KOPT-K1 (cell line): ENCODE measurements around the gene CDADC1.

Source experiments
- H3K27ac ChIP-seq: fragments of 200-600 bp; sonication (generic); 2 replicates; pipeline ENCODE4 v1.5.1; 2016; ENCODE audit warnings: antibody characterized with exemption, mild to moderate bottlenecking, low read depth, low read length; ENCODE audit not compliant: poor library complexity, severe bottlenecking
- H3K36me3 ChIP-seq: fragments of 200-600 bp; sonication (generic); 2 replicates; pipeline ENCODE4 v1.5.1; 2017; ENCODE audit warnings: antibody characterized with exemption, mild to moderate bottlenecking, low read length, moderate library complexity; ENCODE audit not compliant: insufficient read depth
- H3K9me3 ChIP-seq: fragments of 200-600 bp; sonication (generic); 2 replicates; pipeline ENCODE4 v1.5.1; 2017; ENCODE audit warnings: antibody characterized with exemption, low read length, mild to moderate bottlenecking; ENCODE audit not compliant: insufficient read depth, poor library complexity, severe bottlenecking

The CDADC1 gene

DNA sequence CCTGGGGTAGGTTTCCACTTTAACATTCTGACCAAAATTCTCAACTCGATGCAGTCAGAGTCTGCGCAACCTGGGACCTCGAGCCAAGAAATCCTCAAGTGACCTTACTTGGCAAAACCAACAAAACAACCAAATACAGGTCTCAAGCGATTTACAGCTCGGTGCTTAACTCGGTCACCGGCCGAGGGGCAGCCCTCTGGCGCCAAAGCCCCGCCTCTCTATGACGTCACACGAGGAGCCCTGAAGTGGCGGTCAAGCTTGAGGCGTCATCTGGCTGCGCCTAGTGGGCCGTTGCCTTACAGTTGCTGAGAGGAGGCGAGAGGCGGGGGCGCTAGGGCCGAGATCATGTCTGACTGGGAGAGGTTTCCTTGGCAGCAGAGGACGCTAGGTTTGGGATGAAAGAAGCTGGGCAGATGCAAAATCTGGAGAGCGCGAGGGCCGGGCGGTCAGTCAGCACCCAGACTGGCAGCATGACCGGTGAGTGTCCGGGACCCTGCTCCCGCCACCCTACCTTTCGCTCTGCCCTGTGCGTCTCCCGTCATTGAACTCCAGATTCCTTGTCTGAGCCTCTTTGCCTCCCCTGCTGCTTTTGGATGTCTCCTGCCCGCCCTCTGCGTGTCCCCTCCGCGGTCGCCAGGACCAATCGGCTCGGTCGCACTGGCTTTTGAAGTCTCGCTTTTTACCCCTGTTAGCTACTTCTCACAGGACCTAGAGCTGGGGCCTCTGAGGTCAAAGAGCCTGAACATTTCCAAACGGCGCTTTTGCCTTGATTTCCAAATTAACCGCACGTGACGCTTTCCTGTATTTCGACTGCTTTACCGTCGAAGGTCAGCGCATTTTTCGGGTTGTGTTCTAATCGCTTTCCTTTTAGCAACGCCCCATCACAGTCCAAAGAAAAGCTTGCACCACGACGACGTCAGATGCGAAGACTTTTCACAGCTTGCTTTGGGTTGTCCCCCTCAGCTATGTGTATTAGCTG lies at the start of gene CDADC1:
TSS of gene CDADC1 (plus strand) at position 283 of the 979 bp plus-strand sequence. CDS start at position 396, 113 bp downstream.
- H3K27ac ChIP-seq = peak within 1 kb of the TSS; percentile 78
- H3K36me3 ChIP-seq = peaks cover 22% of the 10 kb centered on the region

DNA sequence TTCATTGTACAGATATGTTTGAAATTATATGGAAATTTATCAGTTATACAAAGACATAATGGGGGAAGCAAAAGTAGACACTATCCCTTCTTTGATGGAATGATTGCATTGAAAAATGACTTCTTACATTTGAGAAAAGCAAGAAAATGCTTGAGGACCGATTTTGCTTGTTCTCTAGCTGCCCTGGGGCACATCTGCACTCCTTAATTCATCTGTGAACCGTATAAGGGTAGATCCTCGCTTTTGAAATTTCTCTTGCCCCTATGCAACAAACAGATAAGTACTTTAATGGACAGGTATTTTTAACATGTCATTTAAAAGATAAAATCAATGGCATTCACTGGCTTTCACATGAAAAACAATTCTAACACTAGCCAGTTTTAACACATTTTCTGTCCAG lies 41.1 kb upstream of the CDADC1 start:
- no peaks in the 10 kb centered on the region for H3K9me3 ChIP-seq
- H3K36me3 ChIP-seq = peaks cover 86% of the 10 kb centered on the region
- H3K27ac ChIP-seq = no peak overlapping the region

More for the DNA sequence above, at the start of gene CDADC1:
- H3K9me3 ChIP-seq = no peaks in the 10 kb centered on the region

DNA sequence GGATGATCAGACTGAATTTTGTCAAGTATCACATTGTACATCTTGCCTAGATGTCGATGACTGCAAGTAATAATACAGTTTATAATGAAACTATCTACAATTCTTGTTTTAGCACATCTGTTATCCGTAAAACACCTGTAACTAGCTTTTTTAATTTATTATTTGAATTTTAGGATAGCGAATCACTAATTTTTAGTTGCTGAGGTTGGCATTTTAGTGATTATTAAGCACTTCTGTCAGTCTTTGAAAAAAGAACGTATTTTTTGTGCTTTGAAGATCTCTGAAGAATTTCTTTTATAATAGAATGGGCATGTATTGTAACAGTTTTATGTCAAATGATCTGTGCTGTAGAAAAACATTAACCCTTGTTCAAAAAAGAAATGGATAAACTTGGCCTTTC lies 39.1 kb upstream of the CDADC1 start:
- no peaks in the 10 kb centered on the region for H3K9me3 ChIP-seq
- no peak overlapping the region for H3K27ac ChIP-seq
- H3K36me3 ChIP-seq = peaks cover 66% of the 10 kb centered on the region

DNA sequence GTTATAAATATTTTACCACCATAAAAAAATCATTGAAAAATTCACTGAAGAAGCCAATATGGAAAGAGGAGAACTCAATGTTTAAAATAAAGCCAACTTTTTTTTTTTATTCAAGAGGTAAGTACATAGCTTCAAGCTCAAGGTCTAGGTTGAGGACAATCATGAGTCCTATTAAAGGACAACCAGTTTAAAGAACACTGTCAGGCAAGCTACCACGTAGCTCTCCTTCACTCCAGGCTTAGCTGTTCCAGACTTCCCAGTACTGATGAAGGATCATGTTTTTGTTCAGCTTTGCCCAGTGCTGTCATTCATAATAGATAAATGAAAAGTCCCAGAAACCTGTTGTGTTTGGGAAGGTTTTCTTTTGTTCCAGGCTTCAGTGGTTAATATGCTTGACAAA lies 37.6 kb upstream of the CDADC1 start:
- Histone ChIP-seq H3K36me3 (peaks cover 52% of the 10 kb centered on the region), H3K9me3 (no peaks in the 10 kb centered on the region), H3K27ac (no peak overlapping the region)

DNA sequence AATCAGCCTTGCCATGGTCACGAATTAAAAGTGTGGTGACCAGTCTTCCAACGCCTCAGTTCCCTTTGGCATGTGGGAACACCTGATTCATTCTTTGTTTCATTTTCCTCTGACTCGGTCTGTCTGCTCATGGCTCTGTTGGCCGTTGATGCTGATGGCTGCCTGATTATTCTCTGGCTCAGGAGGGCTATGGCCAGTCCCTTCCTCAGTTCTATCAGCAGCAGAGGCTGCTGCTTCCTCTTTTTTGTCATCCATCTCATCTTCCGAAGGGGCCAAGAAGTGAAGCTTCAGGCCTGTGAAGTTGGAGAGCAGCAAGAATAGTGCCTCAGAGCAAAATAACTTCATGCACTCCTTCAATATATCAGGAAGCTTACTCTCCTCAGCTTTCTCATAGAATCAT lies 37.1 kb upstream of the CDADC1 start:
- Histone ChIP-seq H3K27ac (no peak overlapping the region), H3K36me3 (peaks cover 46% of the 10 kb centered on the region), H3K9me3 (no peaks in the 10 kb centered on the region)

DNA sequence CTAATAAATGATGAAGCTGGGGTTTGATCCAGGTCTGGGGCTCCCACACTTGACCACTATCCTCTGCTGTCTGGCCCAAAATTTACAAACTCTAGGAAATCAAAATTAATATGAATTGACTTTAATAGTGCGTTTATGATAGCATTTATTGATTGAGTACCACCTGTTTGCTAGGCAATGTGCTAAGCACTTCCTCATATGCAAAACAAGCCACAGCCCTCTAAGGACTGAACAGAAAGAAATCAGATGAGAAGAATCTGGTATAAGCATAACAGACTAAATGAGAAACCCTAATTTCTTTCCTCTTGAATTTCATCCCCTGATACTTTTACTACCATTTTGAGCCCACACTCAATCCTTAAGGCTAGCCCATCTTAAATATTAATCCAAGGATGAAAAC lies 34.2 kb upstream of the CDADC1 start:
- H3K27ac ChIP-seq = no peak overlapping the region
- H3K36me3 ChIP-seq = peaks cover 18% of the 10 kb centered on the region
- H3K9me3 ChIP-seq = no peaks in the 10 kb centered on the region

DNA sequence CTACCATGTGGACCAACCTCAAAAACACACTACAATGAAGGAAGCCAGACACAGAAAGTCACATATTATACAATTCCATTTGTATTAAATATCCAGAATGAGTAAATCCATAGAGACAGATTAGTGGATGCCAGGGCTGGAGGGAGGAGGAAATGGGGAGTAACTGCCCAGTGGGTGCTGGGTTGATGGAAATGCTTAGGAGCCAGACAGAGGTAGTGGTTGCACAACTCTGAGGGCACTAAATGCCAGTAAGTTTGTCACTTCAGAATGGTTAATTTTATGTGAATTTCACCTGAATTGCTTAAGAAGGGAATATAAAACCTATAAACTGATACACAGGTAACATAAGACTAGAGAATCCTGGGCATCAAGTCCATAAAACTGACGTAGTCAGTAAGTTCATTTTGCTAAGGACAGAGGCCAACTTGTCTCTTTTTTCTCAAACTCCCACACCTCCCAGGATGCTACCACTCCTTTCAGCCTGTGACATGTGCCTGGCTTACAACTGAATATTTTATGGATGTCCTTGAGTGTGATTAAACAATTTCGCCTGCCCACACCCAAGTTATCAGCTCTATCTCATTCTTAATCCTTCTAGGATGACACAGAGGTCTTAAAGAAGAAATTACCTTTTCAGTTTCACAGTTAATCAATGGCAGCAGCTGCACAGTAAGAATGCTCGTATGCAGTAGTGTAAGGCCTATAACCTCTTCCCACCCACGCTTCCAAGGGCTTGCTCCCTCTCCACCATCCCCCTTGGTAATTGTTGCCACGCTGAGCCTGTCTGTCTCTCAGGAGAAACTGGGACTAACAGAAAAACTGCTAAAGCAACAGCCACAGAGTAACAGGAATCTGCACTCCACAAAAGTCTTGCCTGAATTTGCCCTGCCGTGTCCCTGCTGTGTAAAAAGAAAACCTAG lies 33.5 kb upstream of the CDADC1 start:
- H3K36me3 ChIP-seq = peaks cover 18% of the 10 kb centered on the region
- H3K9me3 ChIP-seq = no peaks in the 10 kb centered on the region
- peak overlapping the region; percentile 69 for H3K27ac ChIP-seq

DNA sequence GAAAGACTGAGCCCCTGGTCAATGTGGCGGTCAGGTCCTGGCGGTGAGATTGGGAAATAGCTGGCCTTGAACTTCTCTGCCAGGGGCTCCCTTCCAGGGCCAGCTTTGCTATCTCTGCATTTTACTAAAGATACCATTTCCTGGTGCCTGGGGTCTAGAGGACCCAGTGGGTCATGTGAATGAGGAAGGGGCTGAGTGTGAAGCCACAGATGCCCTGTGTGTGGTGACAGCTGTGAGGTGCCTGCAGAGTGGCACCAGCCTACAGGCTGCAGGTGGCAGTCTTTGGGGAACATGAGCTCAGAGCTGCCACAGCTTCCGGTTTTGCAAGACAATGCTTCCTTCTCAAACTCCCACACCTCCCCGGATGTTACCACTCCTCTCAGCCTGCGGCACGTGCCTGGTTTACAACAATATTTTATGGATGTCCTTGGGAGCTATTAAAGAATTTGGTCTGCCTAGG lies 32.8 kb upstream of the CDADC1 start:
- Histone ChIP-seq H3K27ac (peak overlapping the region; percentile 69), H3K36me3 (peaks cover 11% of the 10 kb centered on the region), H3K9me3 (no peaks in the 10 kb centered on the region)

DNA sequence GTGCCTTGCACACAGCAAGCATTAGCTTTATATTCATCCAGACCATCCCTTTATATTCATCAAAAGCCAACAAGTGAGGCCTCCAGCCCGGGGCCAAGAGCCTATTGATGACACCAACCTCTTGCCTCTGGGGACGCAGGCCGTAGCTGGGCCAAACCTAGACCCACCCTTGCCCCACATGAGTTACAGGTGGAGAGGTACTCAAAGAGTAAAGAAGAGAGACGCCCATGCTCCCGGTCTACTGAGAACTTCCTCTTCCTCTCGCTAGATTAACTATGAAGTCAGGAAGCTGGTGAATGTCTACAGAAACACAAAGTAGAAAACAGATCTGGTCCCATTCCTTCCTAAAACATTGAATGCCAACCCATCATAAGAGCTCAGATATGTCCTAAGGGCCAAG lies 31.4 kb upstream of the CDADC1 start:
- Histone ChIP-seq H3K9me3 (no peaks in the 10 kb centered on the region), H3K27ac (no peak overlapping the region), H3K36me3 (no peaks in the 10 kb centered on the region)

DNA sequence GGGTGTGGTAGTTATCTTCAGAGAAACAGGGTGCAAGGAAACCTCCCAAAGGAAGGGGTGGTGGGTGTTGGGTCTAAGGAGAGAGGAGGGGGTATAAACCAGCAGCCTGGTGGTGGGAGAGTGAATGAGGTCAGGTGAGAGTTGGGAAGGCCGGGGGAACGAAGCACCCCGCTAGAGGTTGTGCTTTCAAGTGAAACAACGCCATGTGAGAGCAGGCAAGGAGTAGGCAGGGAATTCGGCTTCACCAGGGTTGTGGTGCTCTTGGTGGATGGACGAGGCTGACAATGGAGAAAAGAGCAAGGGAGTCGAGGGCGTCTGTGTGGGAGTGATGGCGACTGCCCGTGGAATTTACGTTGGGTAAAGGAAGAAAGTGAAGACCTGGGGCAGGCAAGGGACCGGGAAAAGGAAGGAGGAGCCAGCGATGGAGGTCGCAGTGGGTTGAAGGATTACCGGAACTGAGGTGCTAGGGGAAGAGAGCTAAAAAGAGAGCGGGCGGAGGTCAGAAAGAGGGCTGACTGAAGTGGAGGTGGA lies 29.7 kb upstream of the CDADC1 start:
- H3K9me3 ChIP-seq = no peaks in the 10 kb centered on the region
- no peak overlapping the region for H3K27ac ChIP-seq
- no peaks in the 10 kb centered on the region for H3K36me3 ChIP-seq

DNA sequence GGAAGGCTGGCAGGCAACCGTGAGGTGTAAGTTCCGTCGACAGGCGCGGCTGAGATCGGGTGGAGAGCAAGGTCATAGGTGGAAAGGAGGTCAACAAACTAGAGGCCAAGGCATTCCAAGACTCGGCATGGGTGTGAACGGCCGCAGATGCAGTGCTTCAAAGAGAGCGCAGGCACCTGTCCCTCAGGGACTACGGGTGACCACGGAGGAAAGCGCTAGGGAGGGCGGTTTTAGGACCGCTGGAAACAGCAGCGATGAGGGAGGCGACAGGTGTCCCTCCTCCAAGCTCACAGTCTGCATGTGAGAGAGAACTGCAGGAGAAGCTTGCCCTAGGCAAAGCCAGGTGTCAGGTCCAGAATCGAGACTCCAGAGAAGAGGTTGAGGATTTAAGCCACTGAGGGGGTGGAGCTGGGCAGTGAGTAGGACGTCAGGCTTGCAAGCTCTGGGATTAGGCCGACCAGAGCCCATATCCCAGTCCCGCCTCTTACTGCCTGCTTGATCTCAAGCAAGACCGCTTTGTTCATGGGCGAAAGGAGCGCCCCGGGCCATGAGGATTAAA lies 29.2 kb upstream of the CDADC1 start:
- H3K9me3 ChIP-seq = no peaks in the 10 kb centered on the region
- H3K27ac ChIP-seq = no peak overlapping the region
- no peaks in the 10 kb centered on the region for H3K36me3 ChIP-seq

DNA sequence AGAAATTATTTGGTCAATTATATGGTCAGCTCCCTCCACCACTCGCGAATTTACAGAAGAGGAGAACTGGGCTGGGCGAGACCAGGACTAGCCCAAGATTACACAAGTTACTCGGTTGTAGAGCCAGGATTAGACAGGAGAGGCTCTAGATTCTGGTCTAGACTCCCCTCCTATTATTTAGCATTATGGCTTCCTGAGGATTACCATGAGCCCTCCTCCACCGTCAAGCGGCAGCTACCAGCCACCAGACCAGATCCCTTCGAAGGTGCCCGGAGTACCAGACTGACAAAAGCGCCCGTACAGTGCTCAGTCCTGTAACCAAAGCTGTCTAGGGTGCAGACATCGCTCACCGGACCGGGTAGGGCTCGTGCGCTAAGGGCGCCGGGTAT lies 28.1 kb upstream of the CDADC1 start:
- H3K36me3 ChIP-seq = no peaks in the 10 kb centered on the region
- no peaks in the 10 kb centered on the region for H3K9me3 ChIP-seq
- no peak overlapping the region for H3K27ac ChIP-seq

DNA sequence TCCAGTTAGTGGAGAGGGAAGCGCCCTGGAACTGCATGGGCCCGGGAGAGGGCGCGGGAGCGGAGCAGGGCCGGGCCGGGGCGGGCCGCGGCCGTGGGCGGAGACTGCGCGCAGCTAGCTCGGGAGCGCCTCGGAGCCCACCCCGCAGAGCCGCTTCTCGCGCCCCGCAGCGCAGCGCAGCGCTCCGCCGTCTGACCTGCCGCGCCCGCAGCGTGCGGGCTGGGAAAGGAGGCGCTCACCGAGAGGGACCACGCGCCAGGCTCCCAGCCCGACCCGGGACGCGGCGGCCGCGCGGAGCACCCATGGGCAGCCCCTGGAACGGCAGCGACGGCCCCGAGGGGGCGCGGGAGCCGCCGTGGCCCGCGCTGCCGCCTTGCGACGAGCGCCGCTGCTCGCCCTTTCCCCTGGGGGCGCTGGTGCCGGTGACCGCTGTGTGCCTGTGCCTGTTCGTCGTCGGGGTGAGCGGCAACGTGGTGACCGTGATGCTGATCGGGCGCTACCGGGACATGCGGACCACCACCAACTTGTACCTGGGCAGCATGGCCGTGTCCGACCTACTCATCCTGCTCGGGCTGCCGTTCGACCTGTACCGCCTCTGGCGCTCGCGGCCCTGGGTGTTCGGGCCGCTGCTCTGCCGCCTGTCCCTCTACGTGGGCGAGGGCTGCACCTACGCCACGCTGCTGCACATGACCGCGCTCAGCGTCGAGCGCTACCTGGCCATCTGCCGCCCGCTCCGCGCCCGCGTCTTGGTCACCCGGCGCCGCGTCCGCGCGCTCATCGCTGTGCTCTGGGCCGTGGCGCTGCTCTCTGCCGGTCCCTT lies 27.5 kb upstream of the CDADC1 start, which contains the start of gene MLNR:
TSS of gene MLNR (plus strand) at position 303 of the 820 bp plus-strand sequence. CDS start at position 303, 0 bp downstream.
- no peak within 1 kb of the TSS for H3K27ac ChIP-seq
- no peaks in the 10 kb centered on the region for H3K36me3 ChIP-seq
- no peaks in the 10 kb centered on the region for H3K9me3 ChIP-seq
